Brain microvascular endothelial cell (primary cell): Measurements from ENCODE around the gene ATP6V1G2.
"Not testable (repeated sequence)": the region's sequence is repeated elsewhere in the genome, so short reads cannot be mapped to it uniquely, and the experiment has no call there.

Source experiments
- DNase-seq: peaks from one replicate; pipeline ENCODE4 v3.0.0-alpha.2; 2020
- H3K27ac ChIP-seq: fragments of 250-450 bp; sonication (Bioruptor Pico); 2 replicates; pipeline ENCODE4 v1.5.1; 2020; ENCODE audit warnings: mild to moderate bottlenecking, moderate library complexity
- H3K27me3 ChIP-seq: fragments of 250-450 bp; sonication (Bioruptor Pico); replicated peaks from 2 replicates; pipeline ENCODE4 v1.5.1; 2020; ENCODE audit warnings: mild to moderate bottlenecking
- H3K36me3 ChIP-seq: fragments of 250-450 bp; sonication (Bioruptor Pico); replicated peaks from 2 replicates; pipeline ENCODE4 v1.5.1; 2020; ENCODE audit warnings: mild to moderate bottlenecking
- H3K4me3 ChIP-seq: 2 replicates; pipeline ENCODE4 v1.5.1; 2011; ENCODE audit warnings: low read depth, mild to moderate bottlenecking, control low read depth, low read length, moderate library complexity
- CTCF ChIP-seq: IDR thresholded peaks from 2 replicates; pipeline ENCODE4 v1.5.1; 2011; ENCODE audit warnings: low read depth, mild to moderate bottlenecking, moderate library complexity, low read length, control low read depth, inconsistent platforms; ENCODE audit errors: missing control alignments
- in situ Hi-C: cut with HindIII; loops from 2 replicates; pipeline ENCODE4 v1.10.0; 2017; ENCODE audit warnings: low sequenced_read_pairs, low pct_ligation_motif_present

Gene ATP6V1G2

DNA sequence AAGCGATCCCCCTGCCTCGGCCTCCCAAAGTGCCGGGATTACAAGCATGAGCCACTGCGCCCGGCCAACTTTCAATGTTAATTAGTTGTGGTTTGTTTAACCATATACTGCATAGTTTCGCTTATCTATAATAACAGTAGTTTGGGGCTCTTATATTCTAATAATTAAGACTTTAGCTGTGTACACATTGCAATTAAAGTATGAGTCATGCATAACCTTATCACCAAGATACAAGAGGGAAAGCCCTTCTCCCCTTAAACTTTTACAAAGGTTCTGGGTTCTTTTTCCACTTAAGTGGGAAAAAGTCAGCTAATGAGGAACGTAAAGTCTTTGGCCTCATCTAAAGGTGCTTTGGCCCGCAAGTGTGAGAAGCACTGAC lies 20.9 kb downstream of the ATP6V1G2 start:
- Histone ChIP-seq H3K36me3 (peaks cover 11% of the 10 kb centered on the region), H3K27ac (peak overlapping the region; percentile 60), H3K4me3 (no peak overlapping the region), H3K27me3 (no peaks in the 10 kb centered on the region)
- TF ChIP-seq CTCF = no peak
- DNase-seq = no peak
- in situ Hi-C loops = no loop called here

DNA sequence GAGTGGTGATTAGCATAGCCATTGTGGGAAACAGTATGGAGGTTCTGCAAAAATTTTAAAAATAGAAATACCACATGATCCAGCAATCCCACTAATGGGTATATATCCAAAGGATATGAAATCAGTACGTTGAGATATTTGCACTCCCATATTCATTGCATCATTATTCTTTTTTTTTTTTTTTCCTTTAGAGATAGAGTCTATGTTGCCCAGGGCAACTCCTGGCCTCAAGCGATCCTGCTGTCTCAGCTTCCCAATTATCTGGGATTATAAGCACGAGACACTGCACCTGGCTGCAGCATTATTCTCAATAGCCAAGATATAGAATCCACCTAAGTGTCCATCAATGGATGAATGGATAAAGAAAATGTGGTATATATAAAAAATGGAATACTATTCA lies 24.6 kb downstream of the ATP6V1G2 start:
- TF ChIP-seq CTCF = no peak
- in situ Hi-C loops = no loop called here

GRCh38 chr6:31513456-31514165 lies 32.8 kb downstream of the ATP6V1G2 start:
- TF ChIP-seq CTCF = no peak
- no peak overlapping the region for H3K4me3 ChIP-seq
- H3K27me3 ChIP-seq = no peaks in the 10 kb centered on the region
- in situ Hi-C loops = no loop called here
- peaks cover 9% of the 10 kb centered on the region for H3K36me3 ChIP-seq
- no peak overlapping the region for H3K27ac ChIP-seq
- DNase-seq = no peak

More for the DNA sequence above, 24.6 kb downstream of the ATP6V1G2 start:
- DNase-seq = no peak
- no peaks in the 10 kb centered on the region for H3K27me3 ChIP-seq
- no peaks in the 10 kb centered on the region for H3K36me3 ChIP-seq
- no peak overlapping the region for H3K27ac ChIP-seq
- no peak overlapping the region for H3K4me3 ChIP-seq

GRCh38 chr6:31510007-31510406 lies 36.4 kb downstream of the ATP6V1G2 start:
- Histone ChIP-seq H3K27ac (no peak overlapping the region), H3K27me3 (no peaks in the 10 kb centered on the region), H3K4me3 (no peak overlapping the region), H3K36me3 (peaks cover 18% of the 10 kb centered on the region)
- in situ Hi-C loops = no loop called here
- no peak for DNase-seq
- TF ChIP-seq CTCF = no peak

DNA sequence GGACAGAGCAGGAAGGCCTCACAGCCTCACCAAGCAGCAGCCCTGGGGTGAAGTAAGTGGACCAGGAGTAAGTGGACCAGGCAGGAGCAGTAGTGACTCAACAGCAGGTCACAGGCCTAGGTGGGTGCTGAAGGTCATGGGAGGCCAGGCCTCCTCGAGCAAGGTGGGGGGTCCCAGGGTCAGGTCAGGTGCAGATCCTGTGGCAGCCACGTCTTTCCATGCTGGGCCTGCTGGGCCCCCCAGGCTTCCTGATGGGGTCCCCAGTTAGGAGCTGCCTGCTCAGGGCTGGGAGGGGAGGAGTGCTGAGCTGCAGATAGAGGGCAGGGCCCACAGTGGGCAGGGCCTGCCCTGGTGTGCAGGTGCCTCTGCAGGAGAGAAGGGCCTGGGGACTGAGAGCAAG lies 37.4 kb downstream of the ATP6V1G2 start:
- in situ Hi-C loops, H3K4me3 ChIP-seq, H3K27ac ChIP-seq, DNase-seq, H3K27me3 ChIP-seq: not testable (repeated sequence)
- H3K36me3 ChIP-seq = peaks cover 18% of the 10 kb centered on the region

- TF ChIP-seq CTCF = no peak
- DNase-seq = no peak
- H3K36me3 ChIP-seq = peaks cover 6% of the 10 kb centered on the region
- no peak overlapping the region for H3K4me3 ChIP-seq
- in situ Hi-C loops = no loop called here
- no peak overlapping the region for H3K27ac ChIP-seq
- H3K27me3 ChIP-seq = no peaks in the 10 kb centered on the region
Observed at GRCh38 chr6:31502586-31502985, 43.8 kb downstream of the ATP6V1G2 start.

- H3K36me3 ChIP-seq, DNase-seq, in situ Hi-C loops, H3K27me3 ChIP-seq, H3K4me3 ChIP-seq, H3K27ac ChIP-seq: not testable (repeated sequence)
Observed at GRCh38 chr6:31499648-31500047, 46.8 kb downstream of the ATP6V1G2 start.
